Limb (tissue), 2 donors: Measurements from ENCODE around the gene KCNK2.

Source experiments
- DNase-seq, 2 donors: peaks; one replicate each; pipeline ENCODE4 v3.0.0-alpha.2; 2016; ENCODE audit errors: extremely low spot score in 2 of 2

KCNK2 gene

DNA sequence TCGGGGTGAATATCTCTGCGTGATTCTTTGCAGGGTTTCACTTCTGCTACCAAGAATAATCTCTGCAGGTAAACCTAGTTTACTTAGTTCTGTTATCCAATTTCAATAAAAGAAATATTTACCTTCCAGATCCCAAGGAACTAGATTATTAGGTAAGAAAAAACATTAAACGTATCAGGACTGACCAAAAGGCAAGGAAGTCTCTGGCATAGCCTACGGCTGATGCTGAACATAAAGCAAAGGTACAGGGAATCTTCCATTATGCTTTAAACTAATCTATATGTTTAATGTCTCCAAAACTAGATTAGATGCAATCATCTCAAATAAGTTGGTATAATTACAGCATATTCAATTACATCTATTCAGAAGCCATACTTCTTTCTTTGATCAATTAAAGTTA is 168.9 kb downstream of the KCNK2 start:
- DNase-seq: no peak

- DNase-seq: no peak
These were observed 169.6 kb downstream of the KCNK2 start for GRCh38 chr1:215252164-215252563.

DNA sequence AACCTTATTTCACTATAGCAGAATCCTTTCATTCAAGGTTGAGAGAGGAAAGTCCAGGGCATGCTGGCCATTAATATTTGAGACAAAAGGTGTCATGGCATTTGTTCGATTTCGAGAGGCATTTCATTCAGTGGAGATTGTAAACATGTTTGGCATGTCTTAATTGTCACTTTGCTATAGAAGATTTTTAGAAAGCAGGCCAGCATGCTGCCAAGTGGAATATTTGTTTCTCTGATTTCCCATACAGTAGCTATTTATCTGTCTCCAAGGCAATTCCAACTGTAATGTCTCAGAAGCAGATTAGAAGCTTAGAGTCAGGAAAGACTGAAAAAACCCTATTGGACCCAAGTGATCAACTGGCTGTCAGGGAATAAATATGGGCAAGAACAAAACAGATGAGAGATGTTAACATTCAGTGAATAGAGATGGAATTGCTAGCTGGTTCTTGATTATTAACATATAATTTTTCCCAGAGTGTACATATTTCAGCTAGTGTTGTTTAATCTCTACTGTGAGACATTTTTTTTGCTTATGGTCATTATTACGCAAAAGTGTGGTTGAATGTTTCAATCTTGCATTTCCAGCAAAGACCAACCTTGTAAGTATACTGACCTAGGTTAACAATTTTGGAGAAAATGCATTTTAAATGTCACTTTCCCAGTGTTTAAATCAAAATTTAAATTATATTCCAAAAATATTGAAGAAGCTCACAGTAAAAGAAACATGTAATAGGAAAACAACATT is 174.6 kb downstream of the KCNK2 start:
- no peak for DNase-seq

DNA sequence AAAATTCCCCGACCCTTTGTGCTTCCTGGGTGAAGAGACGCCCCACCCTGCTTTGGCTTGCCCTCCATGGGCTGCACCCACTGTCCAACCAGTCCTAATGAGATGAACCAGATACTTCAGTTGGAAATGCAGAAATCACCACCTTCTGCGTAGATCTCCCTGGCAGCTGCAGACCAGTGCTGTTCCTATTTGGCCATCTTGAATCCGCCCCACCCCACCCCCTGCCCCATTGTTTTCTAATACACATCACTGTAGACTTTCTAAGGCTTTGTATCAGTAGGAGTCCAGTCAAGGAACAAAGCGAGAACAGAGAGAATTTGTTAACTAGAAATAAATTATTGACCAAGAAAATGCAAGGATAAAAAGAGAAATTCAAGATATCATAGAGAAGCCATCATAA is 178.2 kb downstream of the KCNK2 start:
- no peak for DNase-seq

DNA sequence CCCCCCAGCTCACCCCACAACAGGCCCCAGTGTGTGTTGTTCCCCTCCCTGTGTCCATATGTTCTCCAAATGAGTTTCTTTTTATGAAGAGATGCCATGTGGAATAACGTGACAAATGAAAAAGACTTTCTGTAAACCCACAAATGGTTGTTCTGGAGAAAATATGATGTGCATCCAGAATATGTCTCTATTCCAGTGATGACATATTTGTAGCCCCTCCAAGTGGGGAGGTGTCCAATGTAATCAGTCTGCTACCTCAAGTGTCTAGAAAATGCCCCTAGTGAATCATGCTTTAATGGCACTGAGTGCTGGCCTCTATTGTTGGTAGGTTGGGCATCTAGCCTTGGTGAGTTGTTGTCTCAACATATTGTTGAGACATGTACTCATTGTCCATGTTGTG is 179.6 kb downstream of the KCNK2 start:
- DNase-seq: no peak

GRCh38 chr1:215263636-215264035 is 181.1 kb downstream of the KCNK2 start:
- no peak for DNase-seq

- no peak for DNase-seq
These were observed 182.1 kb downstream of the KCNK2 start for GRCh38 chr1:215264649-215265048.

- DNase-seq: no peak
These were observed 185.0 kb downstream of the KCNK2 start for GRCh38 chr1:215267495-215267894.

DNA sequence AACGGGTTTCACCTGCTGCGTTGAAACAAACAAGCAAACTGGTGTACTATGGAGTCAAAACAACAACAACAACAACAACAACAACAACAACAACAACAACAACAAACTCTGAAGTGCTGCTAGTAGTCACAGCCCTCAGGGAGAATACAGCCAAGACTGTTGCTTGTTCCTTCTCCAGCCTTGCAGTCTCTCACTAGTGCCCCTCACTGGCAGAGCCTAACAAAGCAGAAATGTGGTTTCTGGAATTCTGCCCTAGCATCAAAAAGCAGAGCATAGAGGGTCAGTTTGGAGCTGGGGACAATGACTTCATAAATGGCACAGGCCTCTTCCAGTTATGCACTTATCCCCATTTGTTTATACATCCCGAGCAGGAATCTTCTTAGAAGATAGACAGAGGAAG is 187.4 kb downstream of the KCNK2 start:
- no peak for DNase-seq

GRCh38 chr1:215273838-215274516 is 191.4 kb downstream of the KCNK2 start:
- no peak for DNase-seq

DNA sequence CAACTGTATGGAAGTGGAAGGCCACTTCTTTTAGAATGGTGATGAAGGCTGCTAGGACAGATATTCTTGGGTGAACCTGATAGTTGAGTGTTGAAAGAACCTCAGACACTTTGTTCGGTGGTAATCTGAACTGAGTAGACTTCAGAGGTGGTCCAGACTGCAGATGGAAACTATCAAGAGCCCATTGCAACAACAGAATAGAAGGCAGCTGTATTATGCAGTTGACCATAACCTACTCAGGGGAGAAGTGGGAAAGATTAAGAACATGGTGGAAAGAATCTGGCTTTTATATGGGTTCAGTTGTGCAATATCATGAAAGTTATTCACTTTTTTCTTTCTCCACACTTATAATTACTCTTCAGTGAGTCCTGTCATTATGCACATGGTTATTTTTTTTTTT is 194.0 kb downstream of the KCNK2 start:
- no peak for DNase-seq

DNA sequence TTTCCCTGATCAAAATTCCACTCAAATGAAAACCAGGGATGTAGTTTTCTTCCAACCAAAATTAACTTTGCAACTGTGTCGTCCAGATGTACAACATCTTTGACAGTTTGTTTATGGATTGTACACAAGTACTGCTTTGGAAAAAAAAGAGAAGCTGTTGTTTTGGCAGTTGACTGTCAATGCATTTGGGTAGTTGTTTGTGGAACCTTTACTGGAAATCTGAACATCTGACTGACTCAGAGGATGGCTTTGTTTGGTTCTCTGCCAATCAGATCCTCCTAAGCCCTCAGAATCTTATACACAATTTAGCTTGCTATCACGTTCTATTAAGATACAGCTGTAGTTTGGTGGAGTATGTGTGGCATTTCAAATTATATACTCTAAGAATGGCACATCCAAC is 195.0 kb downstream of the KCNK2 start:
- DNase-seq: no peak

DNA sequence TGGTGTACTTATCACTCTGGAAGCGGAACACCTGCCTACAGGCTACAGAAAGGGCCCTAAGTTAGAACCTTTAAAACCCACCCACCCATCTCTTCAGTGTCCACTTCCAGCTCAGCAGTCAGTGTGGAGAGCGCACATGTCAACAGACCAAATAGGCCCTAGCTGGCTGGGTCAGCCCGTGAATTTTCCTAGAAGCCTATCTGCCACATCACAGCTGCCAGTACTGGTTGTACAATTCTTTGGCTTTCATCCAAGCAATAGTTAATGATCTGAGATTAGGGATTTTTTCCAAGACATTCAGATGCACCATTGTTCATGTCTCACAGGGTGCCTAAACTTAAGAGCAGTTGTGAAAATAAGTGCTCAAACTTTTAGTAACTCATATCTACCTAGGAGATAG is 197.1 kb downstream of the KCNK2 start:
- DNase-seq: no peak

- DNase-seq: no peak
These were observed 200.0 kb downstream of the KCNK2 start for GRCh38 chr1:215282557-215282956.

DNA sequence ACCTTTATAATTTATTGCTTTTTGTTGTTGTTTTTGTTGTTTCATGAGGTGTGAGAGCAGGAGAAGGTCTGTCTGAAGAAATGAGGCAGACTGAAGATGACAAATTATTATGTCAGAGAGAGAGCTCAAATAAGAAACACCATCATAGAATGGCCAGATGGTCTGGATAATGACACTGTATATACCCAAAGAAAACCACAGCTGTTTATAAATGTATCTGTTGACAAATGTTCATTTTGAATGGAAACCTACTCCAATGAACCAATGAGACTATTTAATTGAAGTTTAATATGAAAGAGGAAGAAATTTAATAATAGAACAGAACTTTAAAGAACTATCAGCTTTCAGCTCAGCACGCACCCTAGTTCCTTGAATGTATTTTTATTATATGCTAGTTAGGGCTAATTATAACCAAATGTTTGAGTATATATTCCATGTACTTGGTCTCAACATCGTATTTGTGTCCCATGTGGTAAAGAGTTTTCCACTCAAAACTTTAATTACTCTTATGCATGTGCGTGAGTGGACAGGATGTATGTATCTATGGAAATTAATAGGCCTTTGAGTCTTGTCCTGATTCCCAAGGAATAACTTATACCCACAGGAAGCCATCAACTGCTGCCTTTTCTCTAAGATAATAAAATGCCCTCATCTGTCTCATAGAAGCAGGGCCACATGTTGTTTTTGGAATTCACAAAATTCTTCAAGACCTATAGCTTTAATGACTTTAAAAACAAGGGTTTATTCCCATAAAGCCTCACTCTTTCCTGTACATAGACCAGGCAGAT is 202.7 kb downstream of the KCNK2 start:
- peak in 1 of 2 donors; percentile 48 for DNase-seq
